Gastroesophageal sphincter (tissue), 3 donors: ENCODE results near the gene LGR5.

ENCODE experiments used
- CTCF ChIP-seq, 4 experiments: fragments of 200-600 bp in 2 of 4; fragments of 450-650 bp in 2 of 4; sonication (generic) in 1 of 4; IDR thresholded peaks; one replicate each; pipeline ENCODE4 v1.5.1; 2017 to 2019; ENCODE audit warnings: antibody characterized with exemption in 4 of 4, mild to moderate bottlenecking in 2 of 4, moderate library complexity in 2 of 4
- EP300 ChIP-seq: sonication (generic); formaldehyde crosslinking; IDR thresholded peaks from one replicate; pipeline ENCODE4 v1.6.1; 2017; ENCODE audit warnings: antibody characterized with exemption, mild to moderate bottlenecking
- POLR2A ChIP-seq, 2 donors: fragments of 450-650 bp; IDR thresholded peaks; one replicate each; pipeline ENCODE4 v1.6.1; 2017; ENCODE audit warnings: antibody characterized with exemption in 2 of 2, mild to moderate bottlenecking in 2 of 2, moderate library complexity in 1 of 2
- POLR2AphosphoS5 ChIP-seq: sonication (generic); formaldehyde crosslinking; IDR thresholded peaks from one replicate; pipeline ENCODE4 v1.6.1; 2017; ENCODE audit warnings: antibody characterized with exemption

- TF ChIP-seq POLR2AphosphoS5 (no peak), CTCF (IDR thresholded peaks at IDR 0.05) (no peak), POLR2A (IDR thresholded peaks at IDR 0.05) (no peak), EP300 (no peak)
These were observed 113.3 kb downstream of the LGR5 start for GRCh38 chr12:71552728-71553501.
